Fibroblast of lung (primary cell): ENCODE results near the gene TTC39B.

Source experiments
- EZH2 ChIP-seq: IDR thresholded peaks from 2 replicates; pipeline ENCODE4 v1.5.1; 2012; ENCODE audit warnings: low read length, control low read depth, mild to moderate bottlenecking; ENCODE audit errors: missing control alignments
- TF ChIP-seq, protein P1 (sequence below), 2 donors: IDR thresholded peaks in 1 of 2; conservative IDR thresholded peaks in 1 of 2; 1 replicate in 1 of 2; 2 replicates in 1 of 2; pipeline ENCODE4 v1.5.1; 2011 to 2012; ENCODE audit warnings: low read length in 2 of 2, control low read depth in 1 of 2, inconsistent platforms in 1 of 2, low read depth in 1 of 2, mild to moderate bottlenecking in 1 of 2

DNA sequence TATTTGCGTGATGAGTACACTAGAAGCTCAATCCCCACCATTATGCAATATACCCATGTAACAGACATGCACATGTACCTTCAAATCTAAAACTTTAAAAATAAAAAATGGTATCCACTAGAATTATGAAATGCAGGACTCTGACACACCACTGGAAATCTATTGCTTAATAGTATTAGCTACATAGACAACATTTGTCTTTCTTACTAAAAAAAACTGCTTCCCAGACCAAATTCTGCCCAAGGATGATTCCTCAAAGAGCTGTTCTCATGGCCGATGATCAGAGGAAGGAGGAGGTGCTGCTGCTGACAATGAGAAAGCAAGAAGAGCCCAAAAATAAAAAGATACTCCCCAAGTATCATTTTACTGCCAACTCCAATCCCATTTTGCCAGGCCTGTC, 67.2 kb downstream of the TTC39B start:
- TF ChIP-seq, protein P1, sequence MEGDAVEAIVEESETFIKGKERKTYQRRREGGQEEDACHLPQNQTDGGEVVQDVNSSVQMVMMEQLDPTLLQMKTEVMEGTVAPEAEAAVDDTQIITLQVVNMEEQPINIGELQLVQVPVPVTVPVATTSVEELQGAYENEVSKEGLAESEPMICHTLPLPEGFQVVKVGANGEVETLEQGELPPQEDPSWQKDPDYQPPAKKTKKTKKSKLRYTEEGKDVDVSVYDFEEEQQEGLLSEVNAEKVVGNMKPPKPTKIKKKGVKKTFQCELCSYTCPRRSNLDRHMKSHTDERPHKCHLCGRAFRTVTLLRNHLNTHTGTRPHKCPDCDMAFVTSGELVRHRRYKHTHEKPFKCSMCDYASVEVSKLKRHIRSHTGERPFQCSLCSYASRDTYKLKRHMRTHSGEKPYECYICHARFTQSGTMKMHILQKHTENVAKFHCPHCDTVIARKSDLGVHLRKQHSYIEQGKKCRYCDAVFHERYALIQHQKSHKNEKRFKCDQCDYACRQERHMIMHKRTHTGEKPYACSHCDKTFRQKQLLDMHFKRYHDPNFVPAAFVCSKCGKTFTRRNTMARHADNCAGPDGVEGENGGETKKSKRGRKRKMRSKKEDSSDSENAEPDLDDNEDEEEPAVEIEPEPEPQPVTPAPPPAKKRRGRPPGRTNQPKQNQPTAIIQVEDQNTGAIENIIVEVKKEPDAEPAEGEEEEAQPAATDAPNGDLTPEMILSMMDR (conservative IDR thresholded peaks at IDR 0.05 in 1 of 2, IDR thresholded peaks at IDR 0.05 in 1 of 2; ENCODE audit: low read depth in 1 of 2, low read length in 2 of 2): no peak
- no peak for TF ChIP-seq EZH2
